Colonic mucosa (tissue), 4 donors: Measurements from ENCODE around the gene PLXNB2. TPM values are rescaled to one million over a fixed set of nuclear protein-coding genes. Genes with fewer than 3 reads are reported as not detected.
"Not testable (repeated sequence)": the region's sequence is repeated elsewhere in the genome, so short reads cannot be mapped to it uniquely, and the experiment has no call there.

Source experiments
- DNase-seq: peaks from one replicate; pipeline ENCODE4 v3.0.0-alpha.2; 2020
- H3K27ac ChIP-seq: fragments of 200-600 bp; one replicate; pipeline ENCODE4 v1.8.0; 2021
- H3K27me3 ChIP-seq: fragments of 200-600 bp; one replicate; pipeline ENCODE4 v1.8.0; 2021
- H3K36me3 ChIP-seq: fragments of 200-600 bp; one replicate; pipeline ENCODE4 v1.8.0; 2021
- H3K4me1 ChIP-seq: fragments of 200-600 bp; one replicate; pipeline ENCODE4 v1.8.0; 2021; ENCODE audit warnings: mild to moderate bottlenecking
- H3K4me3 ChIP-seq: fragments of 200-600 bp; one replicate; pipeline ENCODE4 v1.8.0; 2021
- H3K9ac ChIP-seq, 2 donors: one replicate each; pipeline ENCODE4 v1.7.0; 2013; ENCODE audit warnings: control low read depth in 2 of 2, low read depth in 2 of 2, low read length in 2 of 2
- H3K9me3 ChIP-seq: fragments of 200-600 bp; one replicate; pipeline ENCODE4 v1.8.0; 2021
- intact Hi-C: fragments of 100-400 bp; cut with DNase I; formaldehyde crosslinking; loops from one replicate; pipeline ENCODE4 v1.14.1; 2022
- total RNA-seq, 2 donors: library from RNA; stranded (reverse); fragmentation: NEBNext Ultra II Directional in 1 of 2; extraction: Animal tissue kit (Norgen Biotek cat#: 25700) in 1 of 2; gene quantifications; one replicate each; pipeline ENCODE4 v1.2.1, GENCODE V29; 2021
- TF ChIP-seq, protein P1 (sequence below): fragments of 200-600 bp; IDR thresholded peaks from one replicate; pipeline ENCODE4 v1.8.0; 2022; ENCODE audit warnings: antibody characterized with exemption, mild to moderate bottlenecking
- donor health status: healthy.
- donor health status: DM: no; HTN: no; CAD: no.
- donor health status: DM: no; HTN: no; CAD: no.

Gene PLXNB2
- total RNA-seq, 2 donors from 2014 or later = 270 to 339 TPM

DNA sequence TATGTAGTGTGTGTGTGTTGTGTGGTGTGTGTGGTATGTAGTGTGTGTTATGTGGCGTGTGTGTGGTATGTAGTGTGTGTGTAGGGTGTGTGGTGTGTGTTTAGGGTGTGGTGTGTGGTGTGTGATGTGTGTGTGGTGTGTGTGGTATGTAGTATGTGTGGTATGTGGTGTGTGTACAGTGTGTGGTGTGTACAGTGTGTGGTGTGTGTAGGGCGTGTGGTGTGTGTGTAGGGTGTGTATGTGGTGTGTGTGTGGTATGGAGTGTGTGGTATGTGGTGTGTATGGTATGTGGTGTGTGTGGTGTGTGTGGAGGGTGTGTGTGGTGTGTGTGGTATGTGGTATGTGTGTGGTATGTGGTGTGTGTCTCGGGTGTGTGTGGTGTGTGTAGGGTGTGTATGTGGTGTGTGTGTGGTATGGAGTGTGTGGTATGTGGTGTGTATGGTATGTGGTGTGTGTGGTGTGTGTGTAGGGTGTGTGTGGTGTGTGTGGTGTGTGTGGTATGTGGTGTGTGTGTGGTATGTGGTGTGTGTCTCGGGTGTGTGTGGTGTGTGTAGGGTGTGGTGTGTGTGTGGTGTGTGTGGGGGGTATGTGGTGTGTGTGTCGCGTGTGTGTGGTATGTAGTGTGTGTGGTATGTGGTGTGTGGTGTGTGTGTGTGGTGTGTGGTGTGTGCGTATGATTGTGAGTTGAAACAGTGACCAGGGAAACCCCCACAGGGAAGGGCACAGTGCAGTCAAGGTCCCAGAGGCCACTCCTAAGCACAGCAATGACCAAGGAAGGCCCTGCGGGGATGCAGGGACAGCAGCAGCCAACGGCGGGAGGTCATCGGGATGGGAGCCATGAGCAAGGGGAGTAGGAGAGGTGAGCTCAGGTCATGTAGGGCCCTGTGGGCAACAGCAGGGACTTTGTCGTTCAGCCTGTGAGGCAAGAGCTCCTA is 32.8 kb upstream of the PLXNB2 start:
- no peaks in the 10 kb centered on the region for H3K36me3 ChIP-seq
- H3K9ac ChIP-seq = no peak overlapping the region

DNA sequence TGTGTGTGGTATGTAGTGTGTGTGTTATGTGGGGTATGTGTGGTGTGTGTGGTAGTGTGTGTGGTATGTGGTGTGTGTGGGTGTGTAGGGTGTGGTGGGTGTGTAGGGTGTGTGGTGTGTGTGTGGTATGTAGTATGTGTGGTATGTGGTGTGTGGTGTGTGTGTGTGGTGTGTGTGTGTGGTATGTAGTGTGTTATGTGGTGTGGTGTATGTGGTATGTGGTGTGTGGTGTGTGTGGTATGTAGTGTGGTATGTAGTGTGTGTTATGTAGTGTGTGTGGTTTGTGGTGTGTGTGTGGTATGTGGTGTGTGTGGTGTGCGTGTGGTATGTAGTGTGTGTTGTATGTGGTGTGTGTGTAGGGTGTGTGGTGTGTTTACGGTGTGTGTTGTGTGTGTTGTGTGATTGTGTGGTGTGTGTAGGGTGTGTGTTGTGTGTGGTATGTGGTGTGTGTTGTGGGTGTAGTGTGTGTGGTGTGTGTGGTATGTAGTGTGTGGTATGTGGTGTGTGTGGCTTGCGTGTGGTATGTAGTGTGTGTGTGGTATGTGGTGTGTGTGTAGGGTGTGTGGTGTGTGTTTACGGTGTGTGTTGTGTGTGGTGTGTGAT is 31.5 kb upstream of the PLXNB2 start:
- Histone ChIP-seq H3K4me3 (no peak overlapping the region), H3K4me1 (no peaks in the 10 kb centered on the region), H3K9me3 (no peaks in the 10 kb centered on the region), H3K9ac (no peak overlapping the region), H3K27ac (no peak overlapping the region), H3K36me3 (no peaks in the 10 kb centered on the region), H3K27me3 (no peaks in the 10 kb centered on the region)
- intact Hi-C loops = no loop called here
- TF ChIP-seq, protein P1, sequence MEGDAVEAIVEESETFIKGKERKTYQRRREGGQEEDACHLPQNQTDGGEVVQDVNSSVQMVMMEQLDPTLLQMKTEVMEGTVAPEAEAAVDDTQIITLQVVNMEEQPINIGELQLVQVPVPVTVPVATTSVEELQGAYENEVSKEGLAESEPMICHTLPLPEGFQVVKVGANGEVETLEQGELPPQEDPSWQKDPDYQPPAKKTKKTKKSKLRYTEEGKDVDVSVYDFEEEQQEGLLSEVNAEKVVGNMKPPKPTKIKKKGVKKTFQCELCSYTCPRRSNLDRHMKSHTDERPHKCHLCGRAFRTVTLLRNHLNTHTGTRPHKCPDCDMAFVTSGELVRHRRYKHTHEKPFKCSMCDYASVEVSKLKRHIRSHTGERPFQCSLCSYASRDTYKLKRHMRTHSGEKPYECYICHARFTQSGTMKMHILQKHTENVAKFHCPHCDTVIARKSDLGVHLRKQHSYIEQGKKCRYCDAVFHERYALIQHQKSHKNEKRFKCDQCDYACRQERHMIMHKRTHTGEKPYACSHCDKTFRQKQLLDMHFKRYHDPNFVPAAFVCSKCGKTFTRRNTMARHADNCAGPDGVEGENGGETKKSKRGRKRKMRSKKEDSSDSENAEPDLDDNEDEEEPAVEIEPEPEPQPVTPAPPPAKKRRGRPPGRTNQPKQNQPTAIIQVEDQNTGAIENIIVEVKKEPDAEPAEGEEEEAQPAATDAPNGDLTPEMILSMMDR = no peak
- DNase-seq = no peak

More for the DNA sequence above, 32.8 kb upstream of the PLXNB2 start:
- DNase-seq = no peak
- H3K27me3 ChIP-seq = no peaks in the 10 kb centered on the region
- H3K9me3 ChIP-seq = no peaks in the 10 kb centered on the region
- intact Hi-C loops = loop anchor here (5.0 kb wide), 2 partner anchors 63 to 88 kb away; partner anchors contain the start of gene HDAC10
- TF ChIP-seq, protein P1 = no peak
- no peaks in the 10 kb centered on the region for H3K4me1 ChIP-seq
- H3K4me3 ChIP-seq = no peak overlapping the region
- H3K27ac ChIP-seq = no peak overlapping the region

DNA sequence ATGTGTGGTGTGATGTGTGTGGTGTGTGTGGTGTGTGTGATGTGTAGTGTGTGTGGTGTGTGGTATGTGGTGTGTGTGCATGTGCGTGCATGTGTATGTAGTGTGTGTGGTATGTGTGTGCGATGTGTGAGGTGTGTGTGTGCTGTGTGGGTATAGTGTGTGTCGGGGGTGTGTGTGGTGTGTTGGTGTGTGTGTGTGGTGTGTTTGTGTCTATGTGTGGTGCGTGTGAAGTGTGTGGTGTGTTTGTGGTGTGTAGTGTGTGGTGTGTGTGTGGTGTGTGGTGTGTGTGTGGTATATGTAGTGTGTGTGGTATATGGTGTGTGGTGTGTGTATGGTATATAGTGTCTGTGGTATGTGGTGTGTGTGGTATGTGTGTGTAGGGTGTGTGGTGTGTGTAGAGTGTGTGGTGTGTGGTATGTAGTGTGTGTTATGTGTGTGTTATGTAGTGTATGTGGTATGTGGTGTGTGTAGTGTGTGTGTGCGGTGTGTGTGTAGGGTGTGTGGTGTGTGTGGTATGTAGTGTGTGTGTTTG is 30.7 kb upstream of the PLXNB2 start:
- H3K27ac ChIP-seq = no peak overlapping the region
- no peaks in the 10 kb centered on the region for H3K36me3 ChIP-seq
- no peak overlapping the region for H3K9ac ChIP-seq
- DNase-seq = no peak
- no peaks in the 10 kb centered on the region for H3K9me3 ChIP-seq
- no peaks in the 10 kb centered on the region for H3K27me3 ChIP-seq
- no peaks in the 10 kb centered on the region for H3K4me1 ChIP-seq
- intact Hi-C loops = no loop called here
- H3K4me3 ChIP-seq = no peak overlapping the region
- TF ChIP-seq, protein P1 = no peak

DNA sequence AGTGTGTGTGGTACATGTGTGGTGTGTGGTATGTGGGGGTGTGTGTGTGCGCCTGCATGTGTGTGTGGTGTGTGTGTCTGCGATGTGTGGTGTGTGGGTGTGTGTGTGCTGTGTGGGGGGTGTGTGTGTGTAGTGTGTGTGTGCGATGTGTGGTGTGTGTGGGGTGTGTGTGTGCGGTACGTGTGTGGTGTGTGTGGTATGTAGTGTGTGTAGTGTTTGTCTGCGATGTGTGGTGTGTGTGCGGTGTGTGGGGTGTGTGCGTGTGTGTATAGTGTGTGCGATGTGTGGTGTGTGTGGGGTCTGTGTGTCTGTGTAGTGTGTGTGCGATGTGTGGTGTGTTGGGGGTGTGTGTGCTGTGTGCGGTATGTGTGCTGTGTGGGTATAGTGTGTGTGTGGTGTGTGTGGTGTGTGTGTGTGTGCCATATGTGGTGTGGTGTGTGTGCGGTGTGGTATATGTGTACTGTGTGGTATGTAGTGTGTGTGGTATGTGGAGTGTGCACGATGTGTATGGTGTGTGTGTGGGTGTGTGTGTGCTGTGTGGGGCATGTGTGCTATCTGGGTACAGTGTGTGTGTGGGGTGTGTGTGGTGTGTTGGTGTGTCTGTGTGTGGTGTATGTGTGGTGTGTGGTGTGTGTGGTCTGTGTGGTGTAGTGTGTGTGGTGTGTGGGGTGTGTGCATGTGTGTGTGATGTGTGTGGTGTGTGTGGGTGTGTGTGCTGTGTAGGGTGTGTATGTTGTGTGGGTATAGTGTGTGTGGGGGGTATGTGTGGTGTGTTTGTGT is 30.0 kb upstream of the PLXNB2 start:
- H3K27me3 ChIP-seq = no peaks in the 10 kb centered on the region
- no peaks in the 10 kb centered on the region for H3K4me1 ChIP-seq
- TF ChIP-seq, protein P1 = no peak
- intact Hi-C loops = no loop called here
- H3K36me3 ChIP-seq = no peaks in the 10 kb centered on the region
- no peaks in the 10 kb centered on the region for H3K9me3 ChIP-seq
- no peak for DNase-seq
- no peak overlapping the region for H3K9ac ChIP-seq
- no peak overlapping the region for H3K27ac ChIP-seq
- H3K4me3 ChIP-seq = no peak overlapping the region

DNA sequence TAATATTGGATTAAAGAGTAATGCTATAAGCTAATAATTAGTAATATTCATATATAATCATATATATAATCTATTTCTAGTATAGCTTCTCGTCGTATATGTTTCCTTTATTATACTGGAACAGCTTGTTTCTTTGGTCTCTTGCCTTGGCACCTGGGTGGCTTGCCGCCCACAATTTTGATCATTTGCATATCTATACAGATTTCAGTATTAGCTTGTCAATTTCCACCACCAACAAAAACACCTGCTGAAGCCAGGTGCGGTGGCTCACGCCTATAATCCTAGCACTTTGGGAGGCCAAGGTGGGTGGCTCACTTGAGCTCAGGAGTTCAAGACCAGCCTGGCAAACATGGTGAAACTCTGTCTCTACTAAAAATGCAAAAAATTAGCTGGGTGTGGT is 27.0 kb upstream of the PLXNB2 start:
- H3K27ac ChIP-seq, intact Hi-C loops, DNase-seq: not testable (repeated sequence)

More for the DNA sequence above, 27.0 kb upstream of the PLXNB2 start:
- not testable (repeated sequence) for H3K36me3 ChIP-seq, H3K4me1 ChIP-seq, H3K4me3 ChIP-seq, H3K9me3 ChIP-seq, H3K9ac ChIP-seq, H3K27me3 ChIP-seq
